Body of pancreas (tissue), 4 donors: ENCODE measurements around the gene HMCN1.

Experiments used
- CTCF ChIP-seq, 7 experiments: fragments of 450-650 bp in 4 of 7; fragments of 200-600 bp in 3 of 7; sonication (generic) in 3 of 7; IDR thresholded peaks; one replicate each; pipeline ENCODE4 v1.5.1; 2016 to 2019; ENCODE audit warnings: antibody characterized with exemption in 7 of 7
- POLR2A ChIP-seq, 3 donors: fragments of 450-650 bp; IDR thresholded peaks; one replicate each; pipeline ENCODE4 v1.6.1; 2016; ENCODE audit warnings: antibody characterized with exemption in 3 of 3, mild to moderate bottlenecking in 2 of 3

- TF ChIP-seq CTCF (IDR thresholded peaks at IDR 0.05) (no peak), POLR2A (IDR thresholded peaks at IDR 0.05) (no peak)
Measured at GRCh38 chr1:185933580-185933979, 199.4 kb downstream of the HMCN1 start.
